SIG-M5 treated with dmso at 0.1 percent for 504 hours (cell line): Measurements from ENCODE around the gene DACH1.
A peak's percentile ranks its signal among the peaks of the same experiment; 100 is the strongest.
"Not testable (repeated sequence)": the region's sequence is repeated elsewhere in the genome, so short reads cannot be mapped to it uniquely, and the experiment has no call there.

Experiments used
- DNase-seq: peaks from one replicate; lab custom pipeline; 2025; ENCODE audit not compliant: unreplicated experiment; lab: John Stamatoyannopoulos, UW

DACH1 gene

DNA sequence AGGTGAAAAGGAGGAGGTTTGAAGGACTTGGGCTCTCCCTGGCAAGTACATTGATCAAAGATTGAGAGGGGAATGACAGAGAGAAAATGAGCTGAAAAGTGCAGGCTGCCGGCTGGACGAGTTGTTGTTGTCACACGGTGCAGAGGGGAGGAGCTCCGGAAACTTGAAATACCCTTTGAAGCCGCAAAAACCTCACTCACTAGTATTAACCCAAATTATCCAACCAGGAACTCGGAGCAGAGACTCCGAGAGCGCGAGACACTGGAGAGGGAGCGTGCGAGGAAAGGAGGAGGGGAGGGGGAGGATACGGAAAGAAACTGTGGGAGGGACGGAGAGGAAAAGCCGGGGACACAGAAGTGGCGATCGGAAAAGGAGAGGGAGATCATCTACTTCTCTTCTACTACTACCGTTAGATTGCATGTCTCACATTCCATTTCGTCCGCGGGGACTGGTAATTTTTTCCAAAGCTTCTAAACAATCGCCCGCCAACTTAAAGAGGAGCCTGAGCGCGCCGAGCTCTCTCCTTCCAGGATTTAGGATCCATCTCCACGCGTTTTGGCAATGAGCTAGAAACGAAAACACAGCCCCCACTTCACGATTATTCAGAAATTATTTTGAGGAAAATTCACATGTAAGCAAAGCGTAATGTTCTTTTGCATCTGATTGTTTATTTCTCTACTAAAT is at the start of gene DACH1:
DACH1 (minus strand) TSS at position 74 of the 684 bp plus-strand sequence.
- DNase-seq, result peak; percentile 75

DNA sequence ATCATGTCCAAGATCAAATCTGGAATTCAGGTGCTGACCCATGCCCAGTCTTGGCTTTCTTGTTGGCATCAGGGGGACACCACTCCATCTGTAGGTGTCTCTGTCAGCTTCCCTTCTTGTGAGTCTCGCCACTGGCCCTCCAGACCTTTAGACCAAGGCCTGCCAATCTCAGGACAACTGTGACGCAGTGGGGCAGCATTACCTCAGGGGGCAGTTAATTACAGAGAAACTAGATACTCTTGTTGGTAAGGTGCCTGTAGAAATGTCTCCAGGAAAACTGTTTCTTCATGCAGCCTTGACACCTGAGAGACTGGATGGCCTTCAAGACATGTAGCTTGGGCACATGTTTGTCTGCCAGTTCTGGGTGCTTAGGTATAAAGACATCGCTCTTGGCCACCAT is 46.7 kb upstream of the DACH1 start:
- DNase-seq, result no peak

DNA sequence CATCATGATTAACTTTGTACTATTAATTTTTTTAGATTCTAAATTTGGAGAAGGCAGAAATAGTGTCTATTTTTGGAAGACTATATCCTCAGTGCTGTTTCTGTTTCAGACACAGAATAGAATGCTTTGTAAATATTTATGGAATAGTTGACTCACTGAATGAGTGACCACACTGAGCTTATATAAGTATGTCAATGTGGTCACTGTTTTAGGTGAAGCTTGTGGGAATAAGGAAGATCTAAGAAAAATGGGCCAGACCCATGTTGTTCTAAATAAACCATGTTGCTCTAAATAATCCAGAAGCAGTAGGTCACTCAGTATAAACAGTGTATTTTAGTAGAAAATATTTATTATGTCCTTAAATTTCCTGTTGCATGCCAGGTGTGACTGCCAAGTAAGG is 45.5 kb upstream of the DACH1 start:
- no peak for DNase-seq

DNA sequence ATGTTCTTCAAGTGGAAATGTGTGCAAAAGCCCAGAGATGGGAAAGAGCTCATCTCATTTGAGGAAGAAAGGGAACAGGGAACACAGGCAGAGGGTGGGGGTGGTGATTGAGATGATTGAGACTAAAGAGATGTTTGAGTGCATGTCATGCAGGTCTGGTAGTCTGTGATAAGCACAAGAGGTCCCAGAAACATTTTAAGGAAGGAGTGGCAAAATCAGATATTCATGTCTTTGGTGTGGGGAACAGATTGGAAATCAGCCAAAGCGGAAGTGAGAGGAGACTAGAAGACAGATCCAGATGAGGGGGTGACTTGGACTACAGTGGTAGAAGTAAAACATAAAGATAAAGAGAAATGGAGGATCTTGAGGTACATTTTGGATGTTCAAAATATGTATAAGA is 39.4 kb upstream of the DACH1 start:
- DNase-seq, result no peak

DNA sequence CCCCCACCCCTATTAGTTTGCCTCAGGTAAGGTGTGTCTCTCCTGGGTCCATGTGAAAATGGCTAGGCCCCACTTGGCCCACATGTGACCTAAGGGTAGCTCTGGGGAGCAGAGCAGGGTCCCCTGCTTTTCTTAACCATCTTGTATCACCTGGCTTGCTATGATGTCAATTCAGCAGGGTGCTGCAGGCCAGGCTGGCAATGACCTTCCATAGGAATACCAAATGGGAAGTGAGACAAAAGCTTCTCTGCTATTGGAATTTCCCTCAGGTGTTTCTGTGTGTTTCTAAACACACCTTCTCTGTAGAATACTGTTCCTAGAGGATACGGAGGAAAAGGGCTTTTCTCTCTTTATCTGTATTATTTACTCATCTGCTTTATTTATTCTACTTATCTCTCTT is 35.7 kb upstream of the DACH1 start:
- no peak for DNase-seq

DNA sequence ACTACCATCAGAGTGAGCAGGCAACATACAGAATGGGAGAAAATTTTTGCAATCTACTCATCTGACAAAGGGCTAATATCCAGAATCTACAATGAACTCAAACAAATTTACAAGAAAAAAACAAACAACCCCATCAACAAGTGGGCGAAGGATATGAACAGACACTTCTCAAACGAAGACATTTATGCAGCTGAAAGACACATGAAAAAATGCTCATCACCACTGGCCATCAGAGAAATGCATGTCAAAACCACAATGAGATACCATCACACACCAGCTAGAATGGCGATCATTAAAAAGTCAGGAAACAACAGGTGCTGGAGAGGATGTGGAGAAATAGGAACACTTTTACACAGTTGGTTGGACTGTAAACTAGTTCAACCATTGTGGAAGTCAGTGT is 26.5 kb upstream of the DACH1 start:
- not testable (repeated sequence) for DNase-seq

DNA sequence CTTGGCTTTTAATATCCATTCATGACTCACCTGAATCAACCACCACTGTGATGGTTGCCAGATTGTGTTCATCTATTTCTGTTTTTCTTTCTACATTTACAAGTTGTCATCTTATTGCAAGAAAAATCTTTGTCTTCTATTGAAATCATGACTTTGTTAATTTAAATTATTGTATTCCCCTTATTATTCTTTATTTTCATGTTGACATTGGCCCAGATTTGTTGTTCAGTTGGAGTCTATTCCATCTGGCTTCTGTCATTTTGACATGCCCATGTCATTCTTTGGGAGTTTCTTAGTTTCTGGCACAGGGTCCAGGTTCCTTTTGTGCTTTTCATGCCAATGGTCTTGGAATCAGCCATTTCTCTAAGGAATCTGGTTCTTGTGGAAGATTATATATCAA is 19.9 kb upstream of the DACH1 start:
- no peak for DNase-seq

DNA sequence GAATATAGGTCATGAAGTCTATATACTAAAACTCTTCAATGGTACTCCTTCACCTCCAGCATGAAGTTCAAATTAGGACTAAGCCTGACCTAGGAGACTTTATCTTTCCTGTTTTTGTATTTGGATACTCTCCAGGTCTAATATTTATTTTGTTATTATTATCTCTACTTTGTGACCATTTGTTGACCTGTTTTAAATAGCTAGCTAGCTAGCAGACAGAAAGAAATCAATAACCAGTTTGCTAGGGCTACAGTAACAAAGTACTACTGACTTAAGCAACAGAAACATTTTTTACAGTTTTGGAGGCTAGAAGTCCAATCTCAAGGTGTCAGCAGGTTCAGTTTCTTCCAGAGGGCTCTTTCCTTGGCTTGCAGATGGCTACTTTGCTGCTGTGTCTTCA is 15.1 kb upstream of the DACH1 start:
- DNase-seq, result no peak

DNA sequence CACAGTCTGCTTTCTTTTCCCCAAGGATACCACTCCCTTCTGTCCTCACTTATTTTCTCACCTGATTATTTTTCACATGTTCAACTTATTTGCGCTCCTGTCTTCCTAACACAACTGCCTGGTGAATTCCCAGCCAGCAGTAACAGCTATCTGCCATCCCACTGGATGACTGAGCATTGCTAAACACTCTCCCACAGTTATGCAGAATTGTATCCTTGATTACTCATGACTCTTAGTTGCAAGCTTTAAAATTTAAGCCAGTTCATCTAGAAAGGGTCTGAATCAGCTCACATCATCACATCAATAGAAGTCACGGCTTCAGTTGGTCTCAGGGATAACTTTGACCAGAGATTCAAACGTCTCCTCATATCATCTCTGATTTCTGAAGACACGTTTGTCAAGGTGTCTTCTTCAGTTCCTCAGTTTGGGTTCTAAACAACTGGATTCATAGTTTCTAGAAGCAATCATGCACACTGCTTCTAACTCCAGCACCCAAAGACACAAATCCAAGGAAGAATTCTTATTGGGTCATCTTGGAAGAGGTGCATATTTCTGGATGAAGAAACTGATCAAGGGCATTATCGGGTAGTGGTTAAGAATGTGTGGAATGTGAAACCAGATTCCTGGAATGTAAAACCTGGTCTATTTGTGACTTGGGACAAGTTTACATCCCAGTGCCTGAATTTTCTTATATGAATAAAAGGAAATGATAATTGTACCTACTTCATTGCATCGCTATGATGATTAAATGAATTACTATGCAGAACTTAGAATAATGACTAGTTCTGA is 13.9 kb upstream of the DACH1 start:
- no peak for DNase-seq

DNA sequence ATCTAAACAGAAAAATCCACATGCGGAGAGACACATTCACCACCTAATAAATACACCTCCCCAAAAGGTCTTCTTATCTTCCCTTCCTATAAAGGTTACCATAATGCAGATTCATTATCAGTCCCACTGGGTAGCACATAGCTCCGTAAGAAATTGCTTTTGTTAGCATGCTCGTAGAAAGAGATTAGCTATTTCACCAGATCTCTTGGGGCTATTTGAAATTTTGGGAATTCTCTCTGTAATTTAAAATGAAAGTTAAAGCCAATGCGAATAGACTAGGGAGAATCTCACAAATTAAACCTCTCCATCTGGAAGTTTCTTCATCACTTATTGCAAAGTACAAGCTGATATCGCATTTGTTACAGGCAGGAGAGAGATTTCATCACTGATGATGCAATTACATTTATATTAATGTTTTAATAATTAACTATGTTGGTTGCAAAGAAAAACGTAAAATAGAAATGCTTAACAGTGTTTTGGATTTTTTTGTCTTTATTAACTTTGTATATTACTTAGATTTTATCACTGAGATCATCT is 12.9 kb upstream of the DACH1 start:
- DNase-seq, result no peak

DNA sequence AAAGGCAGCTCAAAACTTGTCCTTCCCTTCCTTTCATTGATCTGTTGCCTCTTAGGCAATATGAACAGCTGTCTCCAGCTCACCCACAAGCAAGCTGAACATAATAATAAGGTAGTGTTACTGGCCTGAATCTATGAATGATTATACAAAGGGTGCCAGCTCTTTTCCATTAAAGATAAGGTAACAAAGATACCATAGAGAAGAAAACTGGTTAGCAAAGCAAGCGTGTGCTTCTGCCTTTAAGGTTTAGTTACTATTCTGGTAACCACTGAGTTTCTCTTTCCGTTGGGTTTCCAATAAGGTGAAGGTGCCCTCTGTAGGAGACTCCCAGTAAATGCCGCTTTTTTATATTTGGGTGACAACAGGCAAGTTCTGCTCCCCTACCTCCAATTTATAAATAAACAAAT is 12.1 kb upstream of the DACH1 start:
- DNase-seq, result peak; percentile 48

DNA sequence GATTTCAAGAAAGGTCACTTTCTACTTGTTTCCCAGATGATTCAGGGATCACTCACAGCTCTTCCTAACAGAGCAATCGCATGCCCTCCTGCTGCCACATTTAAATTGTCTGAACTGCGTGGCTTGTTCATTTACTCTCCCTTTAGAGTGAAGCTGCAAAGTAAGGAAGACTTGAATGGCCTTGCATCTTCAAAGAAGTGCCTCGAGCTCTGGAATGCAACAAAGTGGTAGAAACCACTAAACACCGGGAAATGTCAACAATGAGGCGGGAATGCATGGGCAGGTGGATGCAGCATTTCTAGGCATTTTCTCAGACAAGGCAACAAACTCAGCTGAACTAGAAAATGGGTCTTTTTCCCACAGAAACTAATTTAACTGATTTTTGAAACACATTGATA is 10.3 kb upstream of the DACH1 start:
- DNase-seq, result no peak

DNA sequence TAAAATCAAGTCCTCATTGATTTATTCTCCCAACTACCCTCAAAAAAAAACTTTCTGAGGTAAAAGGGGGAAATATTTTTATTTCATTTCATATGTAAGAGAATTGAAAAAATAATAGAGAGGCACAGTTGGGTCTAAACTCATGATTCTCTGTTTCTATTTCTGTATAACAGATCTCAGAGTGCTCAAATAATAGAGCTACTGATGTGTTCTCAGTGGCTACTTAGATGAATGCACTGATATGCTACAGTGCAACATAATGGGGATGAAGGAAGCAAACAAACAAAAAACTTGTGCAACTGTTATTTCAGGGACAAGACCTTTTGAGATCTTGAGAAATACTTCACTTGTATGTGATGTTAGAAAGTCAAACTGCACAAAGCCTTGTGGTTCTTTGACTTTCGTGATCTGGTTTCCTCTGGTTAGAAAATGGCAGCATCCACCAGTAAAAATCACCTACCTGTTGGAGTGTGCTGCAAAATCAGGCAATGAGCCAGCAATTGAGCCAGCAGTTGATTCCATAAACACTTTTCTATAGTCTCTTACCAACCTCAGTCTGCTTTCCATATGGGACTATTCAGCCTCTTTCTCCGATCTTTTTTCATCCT is 9.7 kb upstream of the DACH1 start:
- DNase-seq, result no peak

DNA sequence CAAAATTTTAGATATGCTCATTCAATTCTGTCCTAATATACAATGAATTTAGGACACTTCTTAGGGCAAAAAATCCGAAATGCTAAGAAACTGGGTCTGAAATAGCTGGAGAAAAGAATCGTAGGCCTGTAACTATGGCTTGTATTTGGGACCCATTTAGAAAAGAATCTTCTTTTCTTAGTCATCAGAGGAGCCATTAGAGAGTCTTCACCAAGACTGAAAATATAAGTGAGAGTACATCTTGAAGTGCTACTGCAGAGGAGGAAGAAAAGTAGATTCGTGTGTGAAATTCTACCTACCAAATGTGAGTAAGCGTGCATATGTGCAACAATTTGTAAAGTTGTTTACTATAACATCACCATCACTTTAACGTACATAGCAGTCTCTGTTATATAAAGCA is 8.8 kb upstream of the DACH1 start:
- DNase-seq, result no peak

DNA sequence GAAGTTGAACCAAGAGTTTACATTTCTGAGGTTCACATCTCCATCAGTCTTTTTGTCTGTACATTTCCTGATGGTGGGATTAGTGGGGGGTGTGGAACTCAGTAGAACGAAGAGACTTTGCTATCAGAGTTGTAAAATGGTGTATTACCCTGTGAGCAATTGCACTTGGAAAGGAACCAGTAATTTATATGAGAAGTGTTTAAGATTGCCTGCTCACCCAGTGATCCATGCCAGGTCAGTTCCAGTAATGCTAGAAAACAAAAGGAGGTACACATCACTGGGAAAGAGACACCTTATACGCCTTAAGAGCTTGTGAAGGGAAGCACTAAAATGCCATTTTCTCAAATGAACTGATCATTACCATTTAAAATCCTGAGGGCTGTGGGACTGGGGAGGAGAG is 7.5 kb upstream of the DACH1 start:
- DNase-seq, result no peak

DNA sequence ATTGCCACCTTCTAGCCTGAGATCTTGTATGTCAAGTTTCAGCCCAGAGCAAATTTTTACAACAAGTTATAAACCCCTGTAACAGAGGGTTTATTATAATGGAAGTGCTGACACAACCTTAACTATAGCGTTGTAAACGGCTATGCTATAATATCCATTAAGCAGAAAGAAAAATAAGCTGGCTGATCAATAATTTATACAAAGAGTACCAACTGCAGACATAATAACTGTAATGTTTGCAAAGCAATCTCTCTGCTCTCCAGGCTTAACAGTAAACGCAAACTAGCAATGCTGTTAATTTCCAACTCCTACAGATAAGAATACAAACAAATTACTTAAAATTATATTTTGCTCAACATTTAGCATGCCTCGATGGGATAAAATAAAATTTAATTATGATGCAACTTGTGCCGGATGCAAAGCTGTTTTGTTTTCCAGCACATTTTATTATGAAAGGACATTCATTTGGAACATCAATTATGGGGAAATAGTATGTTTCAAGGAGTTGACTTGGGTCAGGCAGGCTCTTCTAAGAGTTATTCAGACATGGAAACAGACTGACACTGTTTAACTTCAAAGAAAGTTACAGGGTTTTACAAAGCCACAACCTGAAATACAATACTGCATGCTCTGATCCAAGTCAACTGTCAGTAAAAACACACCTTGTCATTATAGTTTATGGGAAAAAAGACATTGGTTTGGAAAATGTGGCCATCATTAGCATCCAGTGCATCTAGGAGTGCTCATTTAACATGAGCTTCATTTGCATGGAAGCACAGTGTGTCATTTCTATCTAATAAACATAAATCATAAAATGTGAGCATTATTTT is 6.6 kb upstream of the DACH1 start:
- DNase-seq, result no peak

DNA sequence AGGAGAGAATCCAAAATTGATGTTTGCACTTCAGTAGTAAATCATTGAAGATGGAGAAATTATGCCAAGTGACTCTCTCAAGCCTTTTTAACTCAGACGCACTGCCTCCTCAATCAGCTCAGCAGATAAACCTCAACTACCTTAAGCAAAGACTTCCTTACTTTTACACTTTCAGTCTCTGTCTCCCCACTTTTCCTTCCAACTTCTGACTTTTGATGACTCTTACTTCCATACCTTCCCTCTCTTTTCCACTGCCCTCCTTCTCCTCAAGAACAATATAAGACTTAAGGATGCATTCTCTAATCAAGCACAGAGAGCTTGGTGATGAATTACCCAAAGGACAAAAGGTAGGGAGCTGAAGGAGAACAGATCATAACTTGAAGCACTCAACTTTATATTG is 4.8 kb upstream of the DACH1 start:
- DNase-seq, result no peak

DNA sequence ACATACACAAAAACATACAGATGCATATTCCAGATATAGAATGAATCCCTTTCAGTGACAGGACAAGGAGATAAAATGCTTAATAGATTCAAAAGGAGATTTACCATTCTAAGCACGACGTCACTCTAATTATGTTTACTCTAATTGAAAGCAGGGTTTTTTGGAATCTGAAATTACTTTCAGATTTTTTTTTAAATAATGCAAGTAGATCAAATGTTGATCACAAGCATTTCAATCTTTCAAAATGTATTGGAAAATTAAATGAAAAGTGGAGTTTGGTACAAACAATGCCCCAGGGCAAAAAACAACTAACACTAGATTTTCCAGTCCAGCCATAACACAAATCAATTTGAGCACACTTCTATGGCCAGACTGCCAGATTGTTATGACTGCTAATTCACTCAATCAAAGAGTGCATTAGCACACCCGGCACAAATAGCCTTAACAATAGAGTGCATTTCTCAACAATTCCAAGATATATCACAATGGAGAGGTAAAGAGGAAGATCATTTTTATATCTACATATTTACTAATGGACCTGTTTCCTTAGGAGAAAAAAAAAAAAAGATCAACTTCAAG is 4.3 kb upstream of the DACH1 start:
- DNase-seq, result no peak

DNA sequence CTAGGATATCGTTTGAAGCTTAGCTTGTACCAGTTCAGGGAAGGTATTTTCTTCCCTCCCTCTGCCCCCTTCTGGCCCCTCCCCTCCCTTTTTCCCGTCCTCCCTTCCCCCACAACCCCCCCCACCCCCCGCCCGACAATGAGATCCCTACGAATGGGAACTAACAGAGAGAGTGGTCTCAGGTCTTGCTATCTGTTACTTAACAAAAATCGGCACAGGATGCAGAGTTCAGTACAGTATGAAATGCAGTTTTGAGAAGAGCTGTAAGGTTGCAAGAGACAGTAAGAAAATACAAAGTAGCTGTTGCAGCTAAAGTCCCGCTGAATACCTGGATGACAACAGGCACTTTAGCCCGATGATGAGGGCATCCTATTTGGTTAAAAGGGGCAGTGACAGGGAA is 3.1 kb upstream of the DACH1 start:
- no peak for DNase-seq

DNA sequence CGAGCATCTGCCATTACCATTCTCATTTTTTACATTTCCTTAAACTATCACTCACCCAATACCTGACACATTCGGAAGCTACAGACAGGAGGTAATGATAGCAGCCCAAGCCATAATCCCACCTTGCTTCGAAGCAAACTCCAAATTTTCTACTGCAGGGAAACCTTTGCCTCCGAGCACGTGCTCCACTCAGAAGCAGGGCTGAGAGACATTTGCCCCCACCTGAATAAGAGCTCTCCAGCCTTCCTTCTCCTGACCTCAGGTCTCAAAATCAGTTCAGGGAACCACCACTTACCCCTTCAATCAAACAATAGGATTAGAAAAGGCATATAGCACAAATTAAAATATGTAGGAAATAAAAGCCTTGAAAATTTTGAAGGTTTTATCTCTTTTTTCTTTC is 2.3 kb upstream of the DACH1 start:
- DNase-seq, result no peak
